SK-N-SH (cell line): Measurements from ENCODE around the gene OLFM1. TPM values are rescaled to one million over a fixed set of nuclear protein-coding genes. Genes with fewer than 3 reads are reported as not detected.

Source experiments
- CTCF ChIA-PET: fragments of 300-600, 350-600 bp; formaldehyde crosslinking; extraction: SDS; loops from one replicate; lab custom pipeline; 2021; lab: Yijun Ruan, JAX
- POLR2A ChIA-PET: fragments of 350-600 bp; sonication (Branson Sonifier 250); formaldehyde crosslinking; extraction: SDS; loops from one replicate; lab custom pipeline; 2020; ENCODE audit warnings: antibody characterized with exemption, inconsistent platforms; lab: Yijun Ruan, JAX
- DNase-seq: peaks from one replicate; pipeline ENCODE4 v3.0.0; 2012
- H2AFZ ChIP-seq: fragments of 200-600 bp; sonication (generic); 2 replicates; pipeline ENCODE4 v1.8.1; 2016; ENCODE audit warnings: antibody characterized with exemption, mild to moderate bottlenecking, low read depth
- H3F3A ChIP-seq: fragments of 200-600 bp; sonication (generic); replicated peaks from 2 replicates; pipeline ENCODE3; 2016; ENCODE audit warnings: antibody characterized with exemption, mild to moderate bottlenecking; ENCODE audit not compliant: insufficient read depth
- H3K27ac ChIP-seq, 2 experiments: fragments of 200-500 bp in 1 of 2; fragments of 200-600 bp in 1 of 2; sonication (Bioruptor generic) in 1 of 2; sonication (generic), shearing (Covaris generic) in 1 of 2; 2 replicates each; pipeline versions ENCODE4 v1.5.1 to v1.6.1; 2014 to 2016; ENCODE audit warnings: low read depth in 2 of 2, inconsistent platforms in 1 of 2, low read length in 1 of 2, mild to moderate bottlenecking in 1 of 2, mixed read lengths in 1 of 2
- H3K27me3 ChIP-seq: fragments of 200-600 bp; sonication (generic), shearing (Covaris generic); 2 replicates; pipeline ENCODE4 v1.6.1; 2016; ENCODE audit warnings: mixed run types; ENCODE audit not compliant: insufficient read depth
- H3K36me3 ChIP-seq, 2 experiments: fragments of 200-500 bp in 1 of 2; fragments of 200-600 bp in 1 of 2; sonication (Bioruptor generic) in 1 of 2; sonication (generic) in 1 of 2; replicated peaks in 1 of 2; 2 replicates each; pipeline versions ENCODE3 to v1.5.1; 2014 to 2016; ENCODE audit warnings: low read length in 1 of 2, mild to moderate bottlenecking in 1 of 2; ENCODE audit not compliant: insufficient read depth in 2 of 2, control insufficient read depth in 1 of 2
- H3K4me1 ChIP-seq, 2 experiments: fragments of 200-500 bp in 1 of 2; fragments of 200-600 bp in 1 of 2; sonication (Bioruptor generic) in 1 of 2; sonication (generic), shearing (Covaris generic) in 1 of 2; 2 replicates each; pipeline versions ENCODE4 v1.5.1 to v1.6.1; 2014 to 2016; ENCODE audit warnings: low read depth in 1 of 2, low read length in 1 of 2, mixed run types in 1 of 2; ENCODE audit not compliant: insufficient read depth in 2 of 2, control insufficient read depth in 1 of 2
- H3K4me2 ChIP-seq: fragments of 200-600 bp; sonication (generic), shearing (Covaris generic); 2 replicates; pipeline ENCODE4 v1.6.1; 2017; ENCODE audit warnings: mixed run types
- H3K4me3 ChIP-seq, 2 experiments: fragments of 200-500 bp in 1 of 2; fragments of 200-600 bp in 1 of 2; sonication (Bioruptor generic) in 1 of 2; sonication (generic), shearing (Covaris generic) in 1 of 2; 2 replicates each; pipeline versions ENCODE4 v1.5.1 to v1.8.1; 2014 to 2016; ENCODE audit warnings: low read depth in 2 of 2, inconsistent platforms in 1 of 2, low read length in 1 of 2, mild to moderate bottlenecking in 1 of 2, mixed read lengths in 1 of 2, moderate library complexity in 1 of 2
- H3K79me2 ChIP-seq: fragments of 200-600 bp; sonication (generic); 2 replicates; pipeline ENCODE4 v1.8.1; 2017; ENCODE audit warnings: mild to moderate bottlenecking; ENCODE audit not compliant: insufficient read depth
- H3K9ac ChIP-seq: fragments of 200-600 bp; sonication (generic); 2 replicates; pipeline ENCODE4 v1.6.1; 2017; ENCODE audit warnings: mixed run types
- H3K9me2 ChIP-seq: fragments of 200-600 bp; sonication (generic); 2 replicates; pipeline ENCODE4 v1.6.1; 2017; ENCODE audit warnings: mixed run types
- H3K9me3 ChIP-seq: fragments of 200-600 bp; sonication (generic); 2 replicates; pipeline ENCODE4 v1.6.1; 2017; ENCODE audit warnings: mixed run types, mild to moderate bottlenecking, moderate library complexity
- H4K20me1 ChIP-seq: fragments of 200-600 bp; sonication (generic); 2 replicates; pipeline ENCODE4 v1.6.1; 2017; ENCODE audit warnings: mild to moderate bottlenecking, mixed run types; ENCODE audit not compliant: insufficient read depth
- CHD2 ChIP-seq: fragments of 150-350 bp; IDR thresholded peaks from 2 replicates; pipeline ENCODE4 v1.6.1; 2018; ENCODE audit warnings: low read length; ENCODE audit not compliant: partially characterized antibody
- CTCF ChIP-seq: fragments of 200-600 bp; sonication (generic); IDR thresholded peaks from 2 replicates; pipeline ENCODE4 v1.6.1; 2017; ENCODE audit warnings: antibody characterized with exemption, mild to moderate bottlenecking, moderate library complexity
- EP300 ChIP-seq, 2 experiments: IDR thresholded peaks; 2 replicates each; pipeline versions ENCODE4 v1.4.0 to v1.6.1; 2012; ENCODE audit warnings: borderline replicate concordance in 1 of 2, low read depth in 1 of 2, low read length in 1 of 2
- EZH2phosphoT487 ChIP-seq: fragments of 200-600 bp; sonication (generic); IDR thresholded peaks from 2 replicates; pipeline ENCODE4 v1.6.1; 2017; ENCODE audit warnings: low read depth, mixed run types, mild to moderate bottlenecking, antibody characterized with exemption, moderate library complexity, borderline replicate concordance
- FOXJ3 ChIP-seq: sonication (generic); formaldehyde crosslinking; IDR thresholded peaks from 2 replicates; pipeline ENCODE4 v1.5.1; 2020; ENCODE audit warnings: mild to moderate bottlenecking, missing genetic modification reagents
- FOXM1 ChIP-seq: IDR thresholded peaks from 2 replicates; pipeline ENCODE4 v1.4.0; 2012; ENCODE audit warnings: low read depth, mild to moderate bottlenecking
- IRF3 ChIP-seq: fragments of 150-350 bp; IDR thresholded peaks from 2 replicates; pipeline ENCODE4 v1.6.1; 2016; ENCODE audit warnings: mild to moderate bottlenecking, low read depth, low read length
- JUND ChIP-seq: IDR thresholded peaks from 2 replicates; pipeline ENCODE4 v1.4.0; 2012
- MEF2A ChIP-seq: IDR thresholded peaks from 2 replicates; pipeline ENCODE4 v1.4.0; 2012; ENCODE audit warnings: low read depth, borderline replicate concordance
- PBX3 ChIP-seq: IDR thresholded peaks from 2 replicates; pipeline ENCODE4; 2012
- POLR2AphosphoS5 ChIP-seq: IDR thresholded peaks from 2 replicates; pipeline ENCODE4 v1.6.1; 2012; ENCODE audit warnings: low read depth, low read length
- RAD21 ChIP-seq: IDR thresholded peaks from 2 replicates; pipeline ENCODE4 v1.6.1; 2012; ENCODE audit warnings: mild to moderate bottlenecking, low read length
- RCOR1 ChIP-seq: fragments of 150-350 bp; IDR thresholded peaks from 2 replicates; pipeline ENCODE4 v1.6.1; 2017; ENCODE audit warnings: antibody characterized with exemption, low read length
- REST ChIP-seq: IDR thresholded peaks from 2 replicates; pipeline ENCODE4 v1.6.1; 2012; ENCODE audit warnings: mild to moderate bottlenecking, low read depth, low read length, moderate library complexity
- RFX5 ChIP-seq: IDR thresholded peaks from 2 replicates; pipeline ENCODE4 v1.6.1; 2012; ENCODE audit warnings: mild to moderate bottlenecking, improper control_type of control experiment, low read length
- RXRA ChIP-seq: IDR thresholded peaks from 2 replicates; pipeline ENCODE4 v1.4.0; 2012; ENCODE audit warnings: low read depth, mild to moderate bottlenecking, borderline replicate concordance
- TAF1 ChIP-seq: IDR thresholded peaks from 2 replicates; pipeline ENCODE4 v1.6.1; 2012; ENCODE audit warnings: low read depth, mild to moderate bottlenecking, low read length, moderate library complexity, borderline replicate concordance
- TCF12 ChIP-seq: IDR thresholded peaks from 2 replicates; pipeline ENCODE4 v1.4.0; 2012
- YY1 ChIP-seq: IDR thresholded peaks from 2 replicates; pipeline ENCODE4 v1.4.0; 2012; ENCODE audit warnings: low read depth, mild to moderate bottlenecking
- WGBS: methylation state at CpG from one replicate; pipeline ENCODE4 v1.1.6; 2017; ENCODE audit warnings: low lambda C conversion rate; 5-methylcytosine and 5-hydroxymethylcytosine counted together
- polyA plus RNA-seq, 3 experiments: library from polyadenylated mRNA; depleted of rRNA; stranded (reverse); fragments of >200 nt; gene quantifications; 2 replicates each; pipeline ENCODE4 v1.2.3, GENCODE V29; 2012

Gene OLFM1
- polyA plus RNA-seq, 1 of the 3 experiments (the other 2 are of a cell fraction): 15.9 TPM

GRCh38 chr9:135078361-135078821 lies 9.1 kb upstream of the OLFM1 start (continued):
- TF ChIP-seq EZH2phosphoT487 (no peak), TCF12 (no peak), IRF3 (no peak), EP300 (IDR thresholded peaks at IDR 0.05; ENCODE audit: borderline replicate concordance in 1 of 2, low read depth in 1 of 2, low read length in 1 of 2) (no peak), PBX3 (no peak), RAD21 (no peak), POLR2AphosphoS5 (no peak), YY1 (no peak), RXRA (no peak)

GRCh38 chr9:135079018-135079417 lies 8.4 kb upstream of the OLFM1 start:
- Histone ChIP-seq H3K36me3 (no peaks in the 10 kb centered on the region), H3K4me3 (no peak overlapping the region), H3K9ac (no peak overlapping the region), H4K20me1 (no peaks in the 10 kb centered on the region), H3F3A (no peaks in the 10 kb centered on the region), H3K27ac (no peak overlapping the region), H3K9me3 (no peaks in the 10 kb centered on the region), H3K4me2 (no peak overlapping the region), H2AFZ (no peak overlapping the region), H3K9me2 (no peaks in the 10 kb centered on the region), H3K27me3 (no peaks in the 10 kb centered on the region), H3K79me2 (no peaks in the 10 kb centered on the region)
- ChIA-PET CTCF (interaction anchor here (0.6 to 5.7 kb wide), 4 partner anchors 7 to 638 kb away, joined by 3 to 39 read pairs (median 23); partner anchors contain the start of gene OLFM1), POLR2A (no interaction called here)
- 42% methylated on average over 7 of the region's 7 CpGs for WGBS
- DNase-seq: no peak
- TF ChIP-seq POLR2AphosphoS5: no peak
- TF ChIP-seq TAF1: no peak
- TF ChIP-seq CHD2: no peak
- no peak for TF ChIP-seq RFX5
- TF ChIP-seq EP300 (IDR thresholded peaks at IDR 0.05; ENCODE audit: borderline replicate concordance in 1 of 2, low read depth in 1 of 2, low read length in 1 of 2): no peak
- TF ChIP-seq, all 33 proteins: peak for 0
- H3K4me1 ChIP-seq: peaks cover 0 to 6% of the 10 kb centered on the region in 2 experiments; a peak in 1 of 4 replicates

GRCh38 chr9:135079676-135080075 lies 7.8 kb upstream of the OLFM1 start:
- WGBS: 44% methylated on average over 6 of the region's 8 CpGs
- CTCF ChIA-PET: interaction anchor here (2.0 to 5.7 kb wide), 2 partner anchors 7 to 333 kb away, joined by 12 to 34 read pairs; partner anchors contain the start of gene OLFM1
- Histone ChIP-seq H3K4me2 (no peak overlapping the region), H3K4me3 (no peak overlapping the region), H3K9me2 (no peaks in the 10 kb centered on the region), H3K36me3 (no peaks in the 10 kb centered on the region), H3K79me2 (no peaks in the 10 kb centered on the region), H2AFZ (no peak overlapping the region), H3K9me3 (no peaks in the 10 kb centered on the region), H3K27ac (no peak overlapping the region), H3K9ac (no peak overlapping the region), H3F3A (no peaks in the 10 kb centered on the region), H4K20me1 (no peaks in the 10 kb centered on the region), H3K27me3 (no peaks in the 10 kb centered on the region), H3K4me1 (peaks cover 0 to 6% of the 10 kb centered on the region in 2 experiments; a peak in 1 of 4 replicates)
- POLR2A ChIA-PET: no interaction called here
- no peak for DNase-seq
- no peak for TF ChIP-seq RCOR1
- TF ChIP-seq FOXJ3 (CRISPR knock-in tag): no peak
- no peak for TF ChIP-seq MEF2A
- TF ChIP-seq REST: no peak
- no peak for TF ChIP-seq EZH2phosphoT487
- TF ChIP-seq RFX5: no peak
- no peak for TF ChIP-seq JUND
- TF ChIP-seq CTCF: no peak
- TF ChIP-seq FOXM1: no peak
